GM19438 (cell line): ENCODE data around the gene LDLRAP1.
"Not testable (repeated sequence)": the region's sequence is repeated elsewhere in the genome, so short reads cannot be mapped to it uniquely, and the experiment has no call there.

Experiments used
- ATAC-seq: cut with Tn5 transposase; IDR thresholded peaks from one replicate; pipeline ENCODE4 v1.9.1; 2021; ENCODE audit warnings: low read depth; ENCODE audit not compliant: unreplicated experiment

The LDLRAP1 gene

GRCh38 chr1:25543425-25544242 lies at the start of gene LDLRAP1:
Gene LDLRAP1, plus strand, starts transcription at chr1:25543606. Its CDS starts 93 bp downstream, at chr1:25543699.
- ATAC-seq = peak; percentile 74

GRCh38 chr1:25494952-25495351 lies 48.5 kb upstream of the LDLRAP1 start:
- ATAC-seq = no peak

GRCh38 chr1:25500694-25501093 lies 42.7 kb upstream of the LDLRAP1 start:
- no peak for ATAC-seq

- no peak for ATAC-seq
Observed at GRCh38 chr1:25501235-25502058, 42.0 kb upstream of the LDLRAP1 start.

- ATAC-seq = no peak
Observed at GRCh38 chr1:25502957-25503356, 40.4 kb upstream of the LDLRAP1 start.

GRCh38 chr1:25503551-25504426 lies 39.6 kb upstream of the LDLRAP1 start:
- ATAC-seq = no peak

- ATAC-seq = no peak
Observed at GRCh38 chr1:25504706-25505595, 38.5 kb upstream of the LDLRAP1 start.

GRCh38 chr1:25505656-25506385 lies 37.6 kb upstream of the LDLRAP1 start:
- ATAC-seq = no peak

- not testable (repeated sequence) for ATAC-seq
Observed at GRCh38 chr1:25506566-25507463, 36.6 kb upstream of the LDLRAP1 start.

- no peak for ATAC-seq
Observed at GRCh38 chr1:25513666-25514065, 29.7 kb upstream of the LDLRAP1 start.

GRCh38 chr1:25515033-25515432 lies 28.4 kb upstream of the LDLRAP1 start:
- no peak for ATAC-seq

- no peak for ATAC-seq
Observed at GRCh38 chr1:25516686-25517085, 26.7 kb upstream of the LDLRAP1 start.

- no peak for ATAC-seq
Observed at GRCh38 chr1:25517476-25518394, 25.7 kb upstream of the LDLRAP1 start.

GRCh38 chr1:25519624-25520023 lies 23.8 kb upstream of the LDLRAP1 start:
- no peak for ATAC-seq

- ATAC-seq = no peak
Observed at GRCh38 chr1:25520446-25521061, 22.9 kb upstream of the LDLRAP1 start.

GRCh38 chr1:25522031-25522655 lies 21.3 kb upstream of the LDLRAP1 start:
- peak; percentile 55 for ATAC-seq
